Measurements from ENCODE around the gene EME1. TPM values are rescaled to one million over a fixed set of nuclear protein-coding genes. Genes with fewer than 3 reads are reported as not detected.
"Not testable (repeated sequence)": the region's sequence is repeated elsewhere in the genome, so short reads cannot be mapped to it uniquely, and the experiment has no call there.

EME1 gene
- total RNA-seq, 2 donors from 2014 or later: 0.23 to 13.6 TPM

- Histone ChIP-seq H3K9me3 (no peaks in the 10 kb centered on the region), H3K4me3 (no peak overlapping the region), H3K36me3 (no peaks in the 10 kb centered on the region), H3K27ac (no peak overlapping the region), H3K27me3 (replicated peaks; ENCODE audit: insufficient read depth) (no peaks in the 10 kb centered on the region), H3K4me1 (replicated peaks) (no peaks in the 10 kb centered on the region)
- intact Hi-C loops (cut with DNase I): no loop called here
- TF ChIP-seq POLR2A (IDR thresholded peaks at IDR 0.05) (no peak), CTCF (IDR thresholded peaks at IDR 0.05) (no peak), POLR2AphosphoS5 (IDR thresholded peaks at IDR 0.05) (no peak)
- no peak for DNase-seq (ENCODE audit: low spot score)
- 90% methylated on average over 3 of the region's 3 CpGs for WGBS
Observed at GRCh38 chr17:50329716-50330115, 43.3 kb upstream of the EME1 start.

- no peak for DNase-seq (ENCODE audit: low spot score)
- Histone ChIP-seq H3K4me3 (no peak overlapping the region), H3K36me3 (no peaks in the 10 kb centered on the region), H3K27me3 (replicated peaks; ENCODE audit: insufficient read depth) (no peaks in the 10 kb centered on the region), H3K27ac (no peak overlapping the region), H3K9me3 (no peaks in the 10 kb centered on the region), H3K4me1 (replicated peaks) (no peaks in the 10 kb centered on the region)
- TF ChIP-seq POLR2A (IDR thresholded peaks at IDR 0.05) (no peak), CTCF (IDR thresholded peaks at IDR 0.05) (no peak), POLR2AphosphoS5 (IDR thresholded peaks at IDR 0.05) (no peak)
- 92% methylated on average over 11 of the region's 11 CpGs for WGBS
- intact Hi-C loops (cut with DNase I): no loop called here
Observed at GRCh38 chr17:50330151-50330775, 42.8 kb upstream of the EME1 start.

GRCh38 chr17:50331085-50331791 is 41.8 kb upstream of the EME1 start:
- TF ChIP-seq CTCF (IDR thresholded peaks at IDR 0.05) (no peak), POLR2AphosphoS5 (IDR thresholded peaks at IDR 0.05) (no peak), POLR2A (IDR thresholded peaks at IDR 0.05) (no peak)

GRCh38 chr17:50332196-50332595 is 40.8 kb upstream of the EME1 start:
- intact Hi-C loops (cut with DNase I): no loop called here

More at GRCh38 chr17:50331085-50331791, 41.8 kb upstream of the EME1 start:
- intact Hi-C loops (cut with DNase I): no loop called here
- no peak for DNase-seq (ENCODE audit: low spot score)
- Histone ChIP-seq H3K27ac (no peak overlapping the region), H3K4me3 (no peak overlapping the region), H3K9me3 (no peaks in the 10 kb centered on the region), H3K27me3 (replicated peaks; ENCODE audit: insufficient read depth) (no peaks in the 10 kb centered on the region), H3K4me1 (replicated peaks) (no peaks in the 10 kb centered on the region), H3K36me3 (no peaks in the 10 kb centered on the region)
- WGBS: 74% methylated on average over 4 of the region's 4 CpGs

GRCh38 chr17:50333291-50334057 is 39.6 kb upstream of the EME1 start:
- H3K4me3 ChIP-seq; H3K36me3 ChIP-seq; H3K4me1 ChIP-seq (replicated peaks); H3K27ac ChIP-seq; H3K27me3 ChIP-seq (replicated peaks; ENCODE audit: insufficient read depth); intact Hi-C loops (cut with DNase I); DNase-seq (ENCODE audit: low spot score); H3K9me3 ChIP-seq: not testable (repeated sequence)
- WGBS: 70% methylated on average over 14 of the region's 14 CpGs

More at GRCh38 chr17:50332196-50332595, 40.8 kb upstream of the EME1 start:
- H3K27ac ChIP-seq: no peak overlapping the region
- H3K36me3 ChIP-seq: no peaks in the 10 kb centered on the region
- no peak for DNase-seq (ENCODE audit: low spot score)
- H3K4me3 ChIP-seq: no peak overlapping the region
- H3K4me1 ChIP-seq (replicated peaks): no peaks in the 10 kb centered on the region
- WGBS: 73% methylated on average over 6 of the region's 6 CpGs
- no peaks in the 10 kb centered on the region for H3K9me3 ChIP-seq
- no peaks in the 10 kb centered on the region for H3K27me3 ChIP-seq (replicated peaks; ENCODE audit: insufficient read depth)
- TF ChIP-seq POLR2AphosphoS5 (IDR thresholded peaks at IDR 0.05) (no peak), CTCF (IDR thresholded peaks at IDR 0.05) (no peak), POLR2A (IDR thresholded peaks at IDR 0.05) (no peak)

Measured in prostate gland (tissue), 2 donors.